ENCODE data around the gene METTL22.

METTL22 gene

DNA sequence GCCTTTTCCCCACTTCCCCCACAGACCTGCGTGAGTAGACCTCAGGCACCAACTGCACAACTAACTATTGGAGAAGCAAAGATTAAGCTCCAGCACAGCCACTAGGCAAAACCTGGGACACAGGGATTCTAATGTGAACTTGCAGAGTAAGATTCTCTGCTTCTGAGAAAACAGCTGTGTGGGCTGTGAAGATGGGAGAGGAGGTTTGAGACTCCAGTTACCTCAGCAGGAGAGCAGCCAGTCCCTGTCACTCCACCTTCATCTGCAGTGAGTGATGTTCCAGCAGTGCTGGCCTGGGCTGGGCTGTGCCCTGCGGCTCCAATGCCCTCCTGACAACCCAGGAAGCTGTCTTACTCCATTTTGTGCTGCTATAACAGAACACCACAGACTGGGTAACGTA lies 34.9 kb downstream of the METTL22 start:
- TF ChIP-seq, protein P1, sequence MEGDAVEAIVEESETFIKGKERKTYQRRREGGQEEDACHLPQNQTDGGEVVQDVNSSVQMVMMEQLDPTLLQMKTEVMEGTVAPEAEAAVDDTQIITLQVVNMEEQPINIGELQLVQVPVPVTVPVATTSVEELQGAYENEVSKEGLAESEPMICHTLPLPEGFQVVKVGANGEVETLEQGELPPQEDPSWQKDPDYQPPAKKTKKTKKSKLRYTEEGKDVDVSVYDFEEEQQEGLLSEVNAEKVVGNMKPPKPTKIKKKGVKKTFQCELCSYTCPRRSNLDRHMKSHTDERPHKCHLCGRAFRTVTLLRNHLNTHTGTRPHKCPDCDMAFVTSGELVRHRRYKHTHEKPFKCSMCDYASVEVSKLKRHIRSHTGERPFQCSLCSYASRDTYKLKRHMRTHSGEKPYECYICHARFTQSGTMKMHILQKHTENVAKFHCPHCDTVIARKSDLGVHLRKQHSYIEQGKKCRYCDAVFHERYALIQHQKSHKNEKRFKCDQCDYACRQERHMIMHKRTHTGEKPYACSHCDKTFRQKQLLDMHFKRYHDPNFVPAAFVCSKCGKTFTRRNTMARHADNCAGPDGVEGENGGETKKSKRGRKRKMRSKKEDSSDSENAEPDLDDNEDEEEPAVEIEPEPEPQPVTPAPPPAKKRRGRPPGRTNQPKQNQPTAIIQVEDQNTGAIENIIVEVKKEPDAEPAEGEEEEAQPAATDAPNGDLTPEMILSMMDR (IDR thresholded peaks at IDR 0.05; ENCODE audit: borderline replicate concordance, control extremely low read depth, extremely low read depth, insufficient read depth, missing control alignments): no peak
- no peak for DNase-seq (ENCODE audit: low spot score)
- in situ Hi-C loops (cut with MboI; ENCODE audit: low sequenced_read_pairs, unreplicated experiment): no loop called here

DNA sequence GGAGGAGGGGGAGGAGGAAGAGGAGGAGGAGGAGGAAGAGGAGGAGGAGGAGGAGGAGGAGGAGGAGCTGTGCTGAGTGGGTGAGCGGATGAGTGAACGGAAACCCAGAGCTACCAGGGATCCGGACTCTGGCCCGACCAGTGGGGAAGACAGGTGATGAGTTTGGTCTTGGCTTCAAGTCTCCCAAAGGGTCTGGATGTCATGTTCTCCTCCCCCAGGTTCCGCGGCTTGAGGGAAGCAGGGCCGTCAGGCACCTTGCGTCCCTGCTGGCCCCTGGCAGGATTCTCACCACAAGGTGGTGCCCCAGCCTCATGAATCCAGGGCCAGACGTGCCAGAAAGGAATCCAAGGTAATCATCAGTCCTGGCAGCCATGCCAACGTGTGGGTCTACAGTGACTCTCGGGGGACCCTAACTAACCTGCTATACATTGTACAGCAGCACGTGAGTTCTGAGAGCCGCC lies 39.4 kb downstream of the METTL22 start:
- in situ Hi-C loops (cut with MboI; ENCODE audit: low sequenced_read_pairs, unreplicated experiment): loop anchor here (10.0 kb wide), 2 partner anchors 214 to 474 kb away; no protein-coding TSS in a partner anchor
- peak; percentile 74 for DNase-seq (ENCODE audit: low spot score)
- TF ChIP-seq, protein P1 (IDR thresholded peaks at IDR 0.05; ENCODE audit: borderline replicate concordance, control extremely low read depth, extremely low read depth, insufficient read depth, missing control alignments): peak; percentile 84

DNA sequence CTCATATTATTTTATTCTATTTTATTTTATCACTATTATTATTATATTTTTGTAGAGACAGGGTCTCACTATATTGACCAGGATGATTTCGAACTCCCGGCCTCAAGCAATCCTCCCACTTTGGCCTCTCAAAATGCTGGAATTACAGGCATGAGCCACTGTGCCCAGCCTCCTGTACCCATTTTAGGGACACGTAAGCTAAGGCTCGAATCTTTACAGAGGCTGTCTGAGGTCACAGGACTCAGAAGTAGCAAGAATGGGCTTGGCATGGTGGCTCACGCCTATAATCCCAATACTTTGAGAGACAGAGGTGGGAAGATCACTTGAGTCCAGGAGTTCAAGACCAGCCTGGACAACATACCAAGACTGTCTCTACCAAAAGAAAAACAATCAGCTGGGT lies 40.2 kb downstream of the METTL22 start:
- TF ChIP-seq, protein P1 (IDR thresholded peaks at IDR 0.05; ENCODE audit: borderline replicate concordance, control extremely low read depth, extremely low read depth, insufficient read depth, missing control alignments): no peak
- in situ Hi-C loops (cut with MboI; ENCODE audit: low sequenced_read_pairs, unreplicated experiment): loop anchor here (10.0 kb wide), 2 partner anchors 213 to 473 kb away; no protein-coding TSS in a partner anchor
- no peak for DNase-seq (ENCODE audit: low spot score)

DNA sequence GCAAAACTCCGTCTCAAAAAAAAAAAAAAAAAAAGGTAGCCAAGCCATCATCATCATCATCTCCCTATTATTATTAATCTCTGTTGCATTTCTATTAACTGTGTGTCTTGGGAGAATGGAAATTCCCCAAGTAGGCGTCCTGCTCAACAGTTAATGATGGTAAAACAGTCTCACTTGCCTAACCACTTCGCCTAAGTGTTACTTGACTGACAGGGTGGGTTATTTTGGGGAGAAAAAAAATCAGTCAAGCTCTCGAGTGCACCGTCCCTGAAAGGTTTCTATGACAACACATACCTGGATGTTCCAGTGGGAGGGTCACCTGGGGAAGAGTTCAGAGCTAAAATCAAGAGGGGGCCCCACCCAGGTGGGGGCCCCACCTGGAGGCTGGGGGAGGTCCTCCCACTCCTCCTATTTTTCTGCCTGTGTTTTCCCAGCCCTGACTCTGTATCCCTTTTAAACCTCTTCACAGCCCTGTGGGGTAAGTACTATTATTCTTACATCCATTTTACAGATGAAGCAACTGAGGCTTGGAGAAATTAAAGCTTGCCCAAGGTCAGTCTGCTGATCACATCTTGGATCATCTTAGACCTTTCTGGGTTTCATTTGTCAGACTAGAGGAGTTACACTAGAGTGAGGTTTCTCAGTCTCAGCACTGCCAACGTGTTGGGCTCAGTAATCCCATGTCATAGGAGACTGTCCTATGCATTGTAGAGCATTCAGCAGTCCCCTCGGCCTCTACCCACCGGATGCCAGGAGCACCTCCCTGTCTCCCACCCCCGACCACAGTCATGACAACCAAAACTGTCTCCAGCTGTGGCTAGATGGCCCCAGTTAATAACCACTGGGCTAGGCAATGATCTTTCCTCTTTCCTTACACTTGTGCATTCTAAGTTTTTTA lies 41.9 kb downstream of the METTL22 start:
- in situ Hi-C loops (cut with MboI; ENCODE audit: low sequenced_read_pairs, unreplicated experiment): loop anchor here (10.0 kb wide), 2 partner anchors 211 to 471 kb away; no protein-coding TSS in a partner anchor
- DNase-seq (ENCODE audit: low spot score): no peak
- TF ChIP-seq, protein P1 (IDR thresholded peaks at IDR 0.05; ENCODE audit: borderline replicate concordance, control extremely low read depth, extremely low read depth, insufficient read depth, missing control alignments): no peak

DNA sequence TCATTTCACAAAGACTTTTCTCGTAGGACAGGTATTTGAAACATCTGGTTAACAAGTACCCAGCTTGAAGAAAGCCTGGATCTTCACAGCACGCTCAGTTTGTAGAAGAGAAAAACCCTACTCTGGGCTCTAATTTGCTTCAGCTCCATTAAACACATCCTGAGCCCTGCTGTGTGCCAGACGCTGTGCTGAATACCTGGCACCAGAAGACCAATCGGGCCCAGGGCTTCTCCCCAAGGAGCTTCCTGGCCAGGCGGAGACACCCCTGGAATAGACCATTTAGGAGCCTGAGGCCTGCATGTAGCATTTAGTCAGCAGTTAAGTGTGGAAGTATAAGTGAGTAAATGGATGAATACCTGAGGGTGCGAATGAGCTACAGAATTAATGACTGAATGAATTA lies 44.0 kb downstream of the METTL22 start:
- TF ChIP-seq, protein P1 (IDR thresholded peaks at IDR 0.05; ENCODE audit: borderline replicate concordance, control extremely low read depth, extremely low read depth, insufficient read depth, missing control alignments): no peak

DNA sequence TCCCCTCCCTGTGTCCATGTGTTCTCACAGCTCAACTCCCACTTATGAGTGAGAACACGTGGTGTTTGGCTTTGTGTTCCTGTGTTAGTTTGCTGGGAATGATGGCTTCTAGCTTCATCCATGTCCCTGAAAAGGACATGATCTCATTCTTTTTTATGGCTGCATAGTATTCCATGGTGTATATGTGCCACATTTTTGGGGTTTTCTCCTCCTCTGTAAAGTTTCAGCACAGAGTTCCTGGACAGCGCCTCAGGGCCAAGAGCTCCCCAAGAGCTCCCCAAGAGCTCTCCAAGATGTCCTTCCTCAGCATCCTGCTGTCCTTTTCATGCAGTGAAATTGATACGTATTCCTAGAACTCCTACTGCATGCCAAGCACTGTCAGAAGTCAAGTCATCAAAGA lies 46.0 kb downstream of the METTL22 start:
- TF ChIP-seq, protein P1 (IDR thresholded peaks at IDR 0.05; ENCODE audit: borderline replicate concordance, control extremely low read depth, extremely low read depth, insufficient read depth, missing control alignments): no peak
- in situ Hi-C loops (cut with MboI; ENCODE audit: low sequenced_read_pairs, unreplicated experiment): loop anchor here (10.0 kb wide), 2 partner anchors 207 to 467 kb away; no protein-coding TSS in a partner anchor
- DNase-seq (ENCODE audit: low spot score): no peak

More for the DNA sequence above, 44.0 kb downstream of the METTL22 start:
- in situ Hi-C loops (cut with MboI; ENCODE audit: low sequenced_read_pairs, unreplicated experiment): loop anchor here (10.0 kb wide), 2 partner anchors 209 to 469 kb away; no protein-coding TSS in a partner anchor
- DNase-seq (ENCODE audit: low spot score): no peak

Measured in GM13976 (cell line).